SK-N-MC (cell line): ENCODE measurements around the gene ZC2HC1C.

ENCODE experiments used
- EZH2 ChIP-seq: fragments of 200-600 bp; sonication (generic); IDR thresholded peaks from one replicate; pipeline ENCODE4 v1.6.1; 2017; ENCODE audit warnings: antibody characterized with exemption
- FOXP2 ChIP-seq: optimal IDR thresholded peaks from 2 replicates; pipeline ENCODE3; 2011; ENCODE audit warnings: mild to moderate bottlenecking, moderate library complexity; ENCODE audit not compliant: insufficient read depth; ENCODE audit errors: extremely low read length, control extremely low read depth
- POLR2AphosphoS5 ChIP-seq: IDR thresholded peaks from 2 replicates; pipeline ENCODE4 v1.6.1; 2012; ENCODE audit warnings: mild to moderate bottlenecking, low read depth, low read length, borderline replicate concordance

- no peak for TF ChIP-seq POLR2AphosphoS5
- TF ChIP-seq EZH2, result no peak
- no peak for TF ChIP-seq FOXP2
Measured at GRCh38 chr14:75088153-75088552, 18.7 kb downstream of the ZC2HC1C start.
